HCT116 (cell line): ENCODE data around the gene ACKR3. TPM values are rescaled to one million over a fixed set of nuclear protein-coding genes. Genes with fewer than 3 reads are reported as not detected.

Source experiments
- ATAC-seq: fragments of 200-7000 bp; cut with Tn5 transposase; 2 replicates; pipeline ENCODE4 v1.9.1; 2020; ENCODE audit warnings: mild to moderate bottlenecking, moderate library complexity
- BruUV-seq: library from RNA; stranded (reverse); fragments of 400-500 nt; replicated peaks from 2 replicates; lab custom pipeline; 2021; lab: Mats Ljungman, UMichigan
- CTCF ChIA-PET: fragments of 300-600 bp; sonication (Branson Sonifier 250); formaldehyde crosslinking; loops from one replicate; lab custom pipeline; 2021; ENCODE audit warnings: antibody characterized with exemption; lab: Charles Lee
- POLR2A ChIA-PET: fragments of 300-600, 350-600 bp; sonication (Branson Sonifier 250); formaldehyde crosslinking; loops from one replicate; lab custom pipeline; 2021; ENCODE audit warnings: antibody characterized with exemption; lab: Charles Lee
- RAD21 ChIA-PET, 2 experiments: fragments of 300-600 bp; sonication (Branson Sonifier 250); formaldehyde crosslinking; loops; one replicate each; lab custom pipeline; 2023; ENCODE audit warnings: low total read pairs in 2 of 2; ENCODE audit not compliant: uncharacterized antibody in 2 of 2, unreplicated experiment in 2 of 2, low non-redundant PET in 1 of 2; lab: Charles Lee
- DNase-seq: peaks from one replicate; pipeline ENCODE4 v3.0.0-alpha.2; 2010; ENCODE audit warnings: low read depth, low spot score
- H2AFZ ChIP-seq: fragments of 200-600 bp; shearing (Covaris generic), sonication (generic); 2 replicates; pipeline ENCODE4 v1.6.1; 2017; ENCODE audit warnings: low read depth, mixed run types, mixed read lengths, antibody characterized with exemption, low read length; ENCODE audit not compliant: poor library complexity, severe bottlenecking
- H3K27ac ChIP-seq: 2 replicates; pipeline ENCODE4 v1.5.1; 2012; ENCODE audit warnings: low read depth, low read length
- H3K27me3 ChIP-seq: fragments of 200-600 bp; sonication (generic); 2 replicates; pipeline ENCODE4 v1.6.1; 2016; ENCODE audit warnings: mixed run types, low read length, mixed read lengths; ENCODE audit not compliant: insufficient read depth
- H3K36me3 ChIP-seq, 2 experiments: fragments of 200-500 bp in 1 of 2; fragments of 200-600 bp in 1 of 2; sonication (Bioruptor generic) in 1 of 2; sonication (generic) in 1 of 2; 2 replicates each; pipeline versions ENCODE4 v1.5.1 to v1.6.1; 2014 to 2016; ENCODE audit warnings: low read length in 2 of 2, inconsistent platforms in 1 of 2, mixed read lengths in 1 of 2, mixed run types in 1 of 2; ENCODE audit not compliant: insufficient read depth in 2 of 2, control insufficient read depth in 1 of 2
- H3K4me1 ChIP-seq, 2 experiments: fragments of 200-600 bp in 1 of 2; sonication (generic) in 1 of 2; 2 replicates each; pipeline versions ENCODE4 v1.5.1 to v1.6.1; 2012 to 2017; ENCODE audit warnings: low read length in 2 of 2, inconsistent platforms in 1 of 2, mild to moderate bottlenecking in 1 of 2, mixed read lengths in 1 of 2, mixed run types in 1 of 2, moderate library complexity in 1 of 2; ENCODE audit not compliant: insufficient read depth in 2 of 2, control insufficient read depth in 1 of 2
- H3K4me2 ChIP-seq: fragments of 200-600 bp; sonication (generic); 2 replicates; pipeline ENCODE4 v1.6.1; 2017; ENCODE audit warnings: mixed run types, low read length, mixed read lengths
- H3K4me3 ChIP-seq, 2 experiments: fragments of 200-600 bp in 1 of 2; sonication (generic) in 1 of 2; replicated peaks in 1 of 2; 2 replicates each; pipeline ENCODE4 v1.5.1; 2011 to 2016; ENCODE audit warnings: low read length in 2 of 2, control low read depth in 1 of 2, low read depth in 1 of 2, mild to moderate bottlenecking in 1 of 2, mixed read lengths in 1 of 2, mixed run types in 1 of 2
- H3K79me2 ChIP-seq: fragments of 200-600 bp; sonication (generic); 2 replicates; pipeline ENCODE4 v1.6.1; 2017; ENCODE audit warnings: mild to moderate bottlenecking, mixed run types, low read length, moderate library complexity, mixed read lengths; ENCODE audit not compliant: insufficient read depth
- H3K9ac ChIP-seq: fragments of 200-600 bp; sonication (generic); 2 replicates; pipeline ENCODE4 v1.6.1; 2016; ENCODE audit warnings: low read length, mixed read lengths
- H3K9me2 ChIP-seq: fragments of 200-600 bp; sonication (generic), shearing (Covaris generic); 2 replicates; pipeline ENCODE4 v1.6.1; 2017; ENCODE audit warnings: mixed run types, mild to moderate bottlenecking, moderate library complexity; ENCODE audit not compliant: insufficient read depth
- H3K9me3 ChIP-seq, 2 experiments: fragments of 200-500 bp in 1 of 2; fragments of 200-600 bp in 1 of 2; sonication (Bioruptor generic) in 1 of 2; sonication (generic) in 1 of 2; 2 replicates each; pipeline ENCODE4 v1.6.1; 2014 to 2017; ENCODE audit warnings: low read length in 2 of 2, mixed read lengths in 2 of 2, inconsistent platforms in 1 of 2, low read depth in 1 of 2, mild to moderate bottlenecking in 1 of 2, mixed run types in 1 of 2, moderate library complexity in 1 of 2; ENCODE audit not compliant: control insufficient read depth in 1 of 2, insufficient read depth in 1 of 2
- H4K20me1 ChIP-seq: fragments of 200-600 bp; sonication (generic), shearing (Covaris generic); 2 replicates; pipeline ENCODE4 v1.6.1; 2017; ENCODE audit warnings: mixed run types, mild to moderate bottlenecking, moderate library complexity; ENCODE audit not compliant: insufficient read depth
- CBX3 ChIP-seq: IDR thresholded peaks from 2 replicates; pipeline ENCODE4 v1.6.1; 2012; ENCODE audit warnings: low read depth
- EGR1 ChIP-seq: IDR thresholded peaks from 2 replicates; pipeline ENCODE4 v1.6.1; 2012; ENCODE audit warnings: low read depth
- ELF1 ChIP-seq: IDR thresholded peaks from 2 replicates; pipeline ENCODE4 v1.6.1; 2012; ENCODE audit warnings: low read depth, borderline replicate concordance
- EZH2 ChIP-seq: fragments of 200-600 bp; sonication (generic); IDR thresholded peaks from 2 replicates; pipeline ENCODE4 v1.6.1; 2017; ENCODE audit warnings: antibody characterized with exemption, mixed run types
- EZH2phosphoT487 ChIP-seq: fragments of 200-600 bp; IDR thresholded peaks from 2 replicates; pipeline ENCODE4 v1.6.1; 2018; ENCODE audit warnings: antibody characterized with exemption, borderline replicate concordance
- FOSL1 ChIP-seq: IDR thresholded peaks from 2 replicates; pipeline ENCODE4 v1.6.1; 2012; ENCODE audit warnings: low read depth
- JUND ChIP-seq: IDR thresholded peaks from 2 replicates; pipeline ENCODE4 v1.6.1; 2012
- POLR2A ChIP-seq: IDR thresholded peaks from 2 replicates; pipeline ENCODE4 v1.7.0; 2011; ENCODE audit warnings: borderline replicate concordance; ENCODE audit not compliant: insufficient read depth, insufficient read length; ENCODE audit errors: extremely low read depth
- POLR2AphosphoS5 ChIP-seq: IDR thresholded peaks from 2 replicates; pipeline ENCODE4 v1.6.1; 2011; ENCODE audit warnings: mild to moderate bottlenecking, low read depth, low read length, moderate library complexity
- RAD21 ChIP-seq: IDR thresholded peaks from 2 replicates; pipeline ENCODE4 v1.6.1; 2012; ENCODE audit warnings: low read depth, mild to moderate bottlenecking
- SIN3A ChIP-seq: IDR thresholded peaks from 2 replicates; pipeline ENCODE4 v1.6.1; 2012; ENCODE audit warnings: low read depth
- SP1 ChIP-seq: IDR thresholded peaks from 2 replicates; pipeline ENCODE4 v1.6.1; 2012; ENCODE audit warnings: low read depth
- SRF ChIP-seq: IDR thresholded peaks from 2 replicates; pipeline ENCODE4 v1.6.1; 2012; ENCODE audit warnings: low read depth
- TCF7L2 ChIP-seq: IDR thresholded peaks from 2 replicates; pipeline ENCODE4 v1.7.0; 2011; ENCODE audit warnings: borderline replicate concordance, inconsistent platforms; ENCODE audit not compliant: insufficient read depth, insufficient read length; ENCODE audit errors: extremely low read depth
- YY1 ChIP-seq: IDR thresholded peaks from 2 replicates; pipeline ENCODE4 v1.6.1; 2011; ENCODE audit warnings: low read length, low read depth, moderate library complexity, mild to moderate bottlenecking; ENCODE audit not compliant: insufficient replicate concordance; ENCODE audit errors: extremely low read depth
- ZFX ChIP-seq: fragments of 450-650 bp; IDR thresholded peaks from 2 replicates; pipeline ENCODE4 v1.6.1; 2017
- ZNF274 ChIP-seq: fragments of 200-500 bp; sonication (Bioruptor generic); IDR thresholded peaks from 2 replicates; pipeline ENCODE4 v1.6.1; 2014; ENCODE audit warnings: mild to moderate bottlenecking, low read depth, low read length, inconsistent platforms
- intact Hi-C: fragments of 100-400 bp; cut with micrococcal nuclease; formaldehyde crosslinking; loops from 2 replicates; pipeline ENCODE4 v1.10.0; 2022
- total RNA-seq: library from RNA; stranded (reverse); gene quantifications from one replicate; pipeline ENCODE4 v1.2.1, GENCODE V29; 2021; ENCODE audit not compliant: unreplicated experiment
- TF ChIP-seq, protein P1 (sequence below): IDR thresholded peaks from 2 replicates; pipeline ENCODE4 v1.6.1; 2011; ENCODE audit warnings: mild to moderate bottlenecking, low read length, moderate library complexity; ENCODE audit not compliant: insufficient replicate concordance; ENCODE audit errors: extremely low read depth
- TF ChIP-seq, protein P2 (sequence below): IDR thresholded peaks from 2 replicates; pipeline ENCODE4 v1.6.1; 2012; ENCODE audit warnings: low read depth
- TF ChIP-seq, protein P3 (sequence below): IDR thresholded peaks from 2 replicates; pipeline ENCODE4 v1.6.1; 2012

Gene ACKR3
- total RNA-seq, 1 experiment from 2014 or later: 0.20 TPM

DNA sequence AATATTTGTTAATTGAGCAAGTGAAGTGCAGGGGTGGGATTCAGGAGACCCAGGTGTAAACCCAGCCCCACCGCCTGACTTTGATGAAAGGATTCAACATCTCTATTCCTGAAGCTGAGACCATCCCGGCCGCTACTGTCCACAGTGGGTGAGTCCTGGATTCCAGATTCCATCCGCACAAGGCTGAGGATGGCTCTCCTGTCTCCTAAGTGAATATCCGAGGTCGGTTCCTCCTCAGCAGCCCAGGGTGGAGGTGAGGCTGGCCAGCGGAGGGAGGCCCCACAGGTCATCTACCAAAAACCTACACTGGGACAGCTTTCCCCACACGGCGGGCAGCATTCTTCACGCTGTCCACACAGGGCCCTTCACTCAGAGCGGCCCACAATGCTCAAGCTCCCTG, 57.6 kb downstream of the ACKR3 start (continued):
- TF ChIP-seq TCF7L2 (no peak), SRF (no peak), SP1 (no peak), EZH2 (no peak)
- TF ChIP-seq, protein P1, sequence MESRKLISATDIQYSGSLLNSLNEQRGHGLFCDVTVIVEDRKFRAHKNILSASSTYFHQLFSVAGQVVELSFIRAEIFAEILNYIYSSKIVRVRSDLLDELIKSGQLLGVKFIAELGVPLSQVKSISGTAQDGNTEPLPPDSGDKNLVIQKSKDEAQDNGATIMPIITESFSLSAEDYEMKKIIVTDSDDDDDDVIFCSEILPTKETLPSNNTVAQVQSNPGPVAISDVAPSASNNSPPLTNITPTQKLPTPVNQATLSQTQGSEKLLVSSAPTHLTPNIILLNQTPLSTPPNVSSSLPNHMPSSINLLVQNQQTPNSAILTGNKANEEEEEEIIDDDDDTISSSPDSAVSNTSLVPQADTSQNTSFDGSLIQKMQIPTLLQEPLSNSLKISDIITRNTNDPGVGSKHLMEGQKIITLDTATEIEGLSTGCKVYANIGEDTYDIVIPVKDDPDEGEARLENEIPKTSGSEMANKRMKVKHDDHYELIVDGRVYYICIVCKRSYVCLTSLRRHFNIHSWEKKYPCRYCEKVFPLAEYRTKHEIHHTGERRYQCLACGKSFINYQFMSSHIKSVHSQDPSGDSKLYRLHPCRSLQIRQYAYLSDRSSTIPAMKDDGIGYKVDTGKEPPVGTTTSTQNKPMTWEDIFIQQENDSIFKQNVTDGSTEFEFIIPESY: no peak

DNA sequence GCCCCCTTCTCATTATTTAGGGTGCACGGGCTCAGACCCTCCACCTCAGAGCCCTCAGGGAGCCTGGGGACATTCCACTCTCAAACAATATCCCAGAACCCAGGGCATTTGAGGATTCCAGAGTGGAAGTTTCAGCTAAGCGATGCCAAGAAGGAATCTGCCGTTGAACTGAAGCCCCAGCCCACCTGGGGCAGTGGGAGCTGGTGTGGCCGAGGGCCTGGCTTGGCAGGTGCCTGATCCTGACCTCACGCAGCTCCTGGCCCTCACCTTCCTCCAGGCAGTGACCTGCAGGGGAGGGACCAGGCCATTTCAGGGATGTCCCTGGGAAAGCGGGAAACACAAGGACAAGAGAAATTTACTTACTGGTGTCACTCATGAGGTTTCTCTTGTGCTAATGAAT, 58.2 kb downstream of the ACKR3 start:
- Histone ChIP-seq H3K79me2 (no peaks in the 10 kb centered on the region), H4K20me1 (no peaks in the 10 kb centered on the region), H3K27me3 (peaks cover 26% of the 10 kb centered on the region), H3K27ac (no peak overlapping the region), H3K4me2 (no peak overlapping the region), H3K9ac (no peak overlapping the region), H3K4me1 (no peaks in the 10 kb centered on the region), H2AFZ (no peak overlapping the region), H3K36me3 (no peaks in the 10 kb centered on the region), H3K4me3 (no peak overlapping the region), H3K9me2 (no peaks in the 10 kb centered on the region), H3K9me3 (no peaks in the 10 kb centered on the region)
- POLR2A ChIA-PET: no interaction called here
- RAD21 ChIA-PET: no interaction called here
- DNase-seq (no peak), ATAC-seq (no peak)
- CTCF ChIA-PET: no interaction called here
- TF ChIP-seq ZFX (no peak), SRF (no peak), ELF1 (no peak), SIN3A (no peak), JUND (no peak), ZNF274 (no peak), SP1 (no peak), POLR2AphosphoS5 (no peak), EZH2 (no peak), RAD21 (no peak), EGR1 (no peak), FOSL1 (no peak), TCF7L2 (no peak), EZH2phosphoT487 (no peak), POLR2A (no peak), CBX3 (no peak), YY1 (no peak)
- TF ChIP-seq, protein P2, sequence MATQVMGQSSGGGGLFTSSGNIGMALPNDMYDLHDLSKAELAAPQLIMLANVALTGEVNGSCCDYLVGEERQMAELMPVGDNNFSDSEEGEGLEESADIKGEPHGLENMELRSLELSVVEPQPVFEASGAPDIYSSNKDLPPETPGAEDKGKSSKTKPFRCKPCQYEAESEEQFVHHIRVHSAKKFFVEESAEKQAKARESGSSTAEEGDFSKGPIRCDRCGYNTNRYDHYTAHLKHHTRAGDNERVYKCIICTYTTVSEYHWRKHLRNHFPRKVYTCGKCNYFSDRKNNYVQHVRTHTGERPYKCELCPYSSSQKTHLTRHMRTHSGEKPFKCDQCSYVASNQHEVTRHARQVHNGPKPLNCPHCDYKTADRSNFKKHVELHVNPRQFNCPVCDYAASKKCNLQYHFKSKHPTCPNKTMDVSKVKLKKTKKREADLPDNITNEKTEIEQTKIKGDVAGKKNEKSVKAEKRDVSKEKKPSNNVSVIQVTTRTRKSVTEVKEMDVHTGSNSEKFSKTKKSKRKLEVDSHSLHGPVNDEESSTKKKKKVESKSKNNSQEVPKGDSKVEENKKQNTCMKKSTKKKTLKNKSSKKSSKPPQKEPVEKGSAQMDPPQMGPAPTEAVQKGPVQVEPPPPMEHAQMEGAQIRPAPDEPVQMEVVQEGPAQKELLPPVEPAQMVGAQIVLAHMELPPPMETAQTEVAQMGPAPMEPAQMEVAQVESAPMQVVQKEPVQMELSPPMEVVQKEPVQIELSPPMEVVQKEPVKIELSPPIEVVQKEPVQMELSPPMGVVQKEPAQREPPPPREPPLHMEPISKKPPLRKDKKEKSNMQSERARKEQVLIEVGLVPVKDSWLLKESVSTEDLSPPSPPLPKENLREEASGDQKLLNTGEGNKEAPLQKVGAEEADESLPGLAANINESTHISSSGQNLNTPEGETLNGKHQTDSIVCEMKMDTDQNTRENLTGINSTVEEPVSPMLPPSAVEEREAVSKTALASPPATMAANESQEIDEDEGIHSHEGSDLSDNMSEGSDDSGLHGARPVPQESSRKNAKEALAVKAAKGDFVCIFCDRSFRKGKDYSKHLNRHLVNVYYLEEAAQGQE: no peak
- TF ChIP-seq, protein P1: no peak
- TF ChIP-seq, protein P3, sequence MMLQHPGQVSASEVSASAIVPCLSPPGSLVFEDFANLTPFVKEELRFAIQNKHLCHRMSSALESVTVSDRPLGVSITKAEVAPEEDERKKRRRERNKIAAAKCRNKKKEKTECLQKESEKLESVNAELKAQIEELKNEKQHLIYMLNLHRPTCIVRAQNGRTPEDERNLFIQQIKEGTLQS: no peak
- no TSS peak for BruUV-seq
- intact Hi-C loops: no loop called here
